NCI-H1105 (cell line): ENCODE results near the gene ZNF280C.
"Not testable (repeated sequence)": the region's sequence is repeated elsewhere in the genome, so short reads cannot be mapped to it uniquely, and the experiment has no call there.

Experiments used
- DNase-seq: peaks from one replicate; lab custom pipeline; 2025; lab: John Stamatoyannopoulos, UW

ZNF280C gene

GRCh38 chrX:130268449-130269170, at the start of gene ZNF280C:
Gene ZNF280C, minus strand, starts transcription at chrX:130268899. Its CDS starts 8,450 bp downstream, at chrX:130260449.
- DNase-seq, result peak; percentile 85

- no peak for DNase-seq
Measured at GRCh38 chrX:130304587-130305368, 36.1 kb upstream of the ZNF280C start.

GRCh38 chrX:130301977-130302376, 33.3 kb upstream of the ZNF280C start:
- DNase-seq, result no peak

- no peak for DNase-seq
Measured at GRCh38 chrX:130301405-130301804, 32.7 kb upstream of the ZNF280C start.

- no peak for DNase-seq
Measured at GRCh38 chrX:130300010-130300282, 31.2 kb upstream of the ZNF280C start.

GRCh38 chrX:130299279-130300009, 30.7 kb upstream of the ZNF280C start:
- DNase-seq, result peak; percentile 79

GRCh38 chrX:130296743-130297142, 28.0 kb upstream of the ZNF280C start:
- DNase-seq, result no peak

- no peak for DNase-seq
Measured at GRCh38 chrX:130296297-130296678, 27.6 kb upstream of the ZNF280C start.

- DNase-seq, result no peak
Measured at GRCh38 chrX:130295519-130296296, 27.0 kb upstream of the ZNF280C start.

GRCh38 chrX:130287071-130287770, 18.5 kb upstream of the ZNF280C start:
- DNase-seq, result no peak

- no peak for DNase-seq
Measured at GRCh38 chrX:130285710-130286109, 17.0 kb upstream of the ZNF280C start.

GRCh38 chrX:130285069-130285620, 16.4 kb upstream of the ZNF280C start:
- DNase-seq, result no peak

GRCh38 chrX:130282151-130282550, 13.5 kb upstream of the ZNF280C start:
- DNase-seq, result no peak

GRCh38 chrX:130280901-130281300, 12.2 kb upstream of the ZNF280C start:
- DNase-seq, result no peak

- DNase-seq, result not testable (repeated sequence)
Measured at GRCh38 chrX:130272253-130272652, 3.6 kb upstream of the ZNF280C start.

GRCh38 chrX:130269391-130269790, 692 bp upstream of the ZNF280C start:
- DNase-seq, result not testable (repeated sequence)

GRCh38 chrX:130267956-130268448, 697 bp downstream of the ZNF280C start:
- no peak for DNase-seq

GRCh38 chrX:130264573-130264972, 4.1 kb downstream of the ZNF280C start:
- DNase-seq, result no peak

GRCh38 chrX:130263016-130263415, 5.7 kb downstream of the ZNF280C start:
- no peak for DNase-seq

GRCh38 chrX:130262231-130262630, 6.5 kb downstream of the ZNF280C start:
- DNase-seq, result no peak

- DNase-seq, result no peak
Measured at GRCh38 chrX:130261296-130261893, 7.3 kb downstream of the ZNF280C start.
